HL-60 (cell line): ENCODE measurements around the gene RFESD.

Experiments
- CTCF ChIP-seq: IDR thresholded peaks from one replicate; pipeline ENCODE4 v1.5.1; 2011; ENCODE audit warnings: low read length, control low read depth, inconsistent platforms; ENCODE audit not compliant: insufficient read depth
- REST ChIP-seq: IDR thresholded peaks from 2 replicates; pipeline ENCODE4 v1.6.1; 2012; ENCODE audit warnings: low read depth; ENCODE audit not compliant: insufficient replicate concordance

- TF ChIP-seq REST (no peak), CTCF (no peak)
These were observed 9.0 kb downstream of the RFESD start for GRCh38 chr5:95655575-95655974.
